Peyer's patch (tissue), 4 donors: Measurements from ENCODE around the gene CPVL.

ENCODE experiments used
- CTCF ChIP-seq, 6 experiments: fragments of 450-650 bp in 4 of 6; fragments of 200-600 bp in 2 of 6; sonication (generic) in 1 of 6; IDR thresholded peaks; one replicate each; pipeline ENCODE4 v1.5.1; 2017 to 2019; ENCODE audit warnings: antibody characterized with exemption in 6 of 6, mild to moderate bottlenecking in 3 of 6, moderate library complexity in 1 of 6
- POLR2A ChIP-seq, 2 donors: fragments of 450-650 bp; IDR thresholded peaks; one replicate each; pipeline ENCODE4 v1.5.1; 2017; ENCODE audit warnings: antibody characterized with exemption in 2 of 2, mild to moderate bottlenecking in 2 of 2, moderate library complexity in 2 of 2

GRCh38 chr7:29044554-29044953 is 101.8 kb downstream of the CPVL start:
- TF ChIP-seq CTCF (IDR thresholded peaks at IDR 0.05) = no peak
- no peak for TF ChIP-seq POLR2A (IDR thresholded peaks at IDR 0.05)
